RKO (cell line): ENCODE data around the gene CRYBG2.
A peak's percentile ranks its signal among the peaks of the same experiment; 100 is the strongest.
"Not testable (repeated sequence)": the region's sequence is repeated elsewhere in the genome, so short reads cannot be mapped to it uniquely, and the experiment has no call there.

Source experiments
- DNase-seq: peaks from one replicate; pipeline ENCODE4 v3.0.0-alpha.2; 2016; ENCODE audit warnings: low spot score

Gene CRYBG2

DNA sequence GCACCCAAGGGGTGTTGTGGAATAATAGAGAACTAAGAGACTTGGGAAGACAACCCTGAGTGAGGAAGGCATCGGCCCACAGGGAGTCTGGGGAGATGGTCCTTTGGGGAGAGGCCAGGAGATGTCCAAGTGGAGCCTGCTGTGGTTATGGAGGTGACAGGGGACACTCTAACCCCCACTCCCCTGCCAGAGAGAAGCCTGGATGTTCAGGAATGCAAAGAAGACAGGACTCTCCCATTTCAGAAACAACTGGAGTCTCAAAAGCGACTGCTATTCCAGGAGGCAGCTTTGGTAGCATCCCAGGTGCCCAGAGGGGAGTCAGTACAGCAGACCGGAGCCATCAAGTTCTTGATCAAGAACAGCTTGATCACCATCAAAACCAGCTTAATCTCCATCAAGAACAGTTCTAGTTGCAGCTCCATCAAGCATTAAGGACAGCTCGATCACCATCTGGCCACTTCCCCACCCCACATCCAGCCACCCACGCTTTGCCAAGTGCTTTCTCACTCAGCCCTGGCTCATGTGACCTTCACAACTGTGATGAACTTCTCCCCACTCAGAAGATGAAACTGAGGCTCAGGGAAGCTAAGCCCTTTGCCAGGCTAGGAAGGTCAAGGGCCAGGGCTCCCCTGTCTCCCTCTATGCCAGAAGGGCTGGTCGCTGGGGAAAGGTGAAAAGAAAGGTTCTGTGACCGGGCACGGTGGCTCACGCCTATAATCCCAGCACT, 35.4 kb downstream of the CRYBG2 start:
- DNase-seq = no peak

DNA sequence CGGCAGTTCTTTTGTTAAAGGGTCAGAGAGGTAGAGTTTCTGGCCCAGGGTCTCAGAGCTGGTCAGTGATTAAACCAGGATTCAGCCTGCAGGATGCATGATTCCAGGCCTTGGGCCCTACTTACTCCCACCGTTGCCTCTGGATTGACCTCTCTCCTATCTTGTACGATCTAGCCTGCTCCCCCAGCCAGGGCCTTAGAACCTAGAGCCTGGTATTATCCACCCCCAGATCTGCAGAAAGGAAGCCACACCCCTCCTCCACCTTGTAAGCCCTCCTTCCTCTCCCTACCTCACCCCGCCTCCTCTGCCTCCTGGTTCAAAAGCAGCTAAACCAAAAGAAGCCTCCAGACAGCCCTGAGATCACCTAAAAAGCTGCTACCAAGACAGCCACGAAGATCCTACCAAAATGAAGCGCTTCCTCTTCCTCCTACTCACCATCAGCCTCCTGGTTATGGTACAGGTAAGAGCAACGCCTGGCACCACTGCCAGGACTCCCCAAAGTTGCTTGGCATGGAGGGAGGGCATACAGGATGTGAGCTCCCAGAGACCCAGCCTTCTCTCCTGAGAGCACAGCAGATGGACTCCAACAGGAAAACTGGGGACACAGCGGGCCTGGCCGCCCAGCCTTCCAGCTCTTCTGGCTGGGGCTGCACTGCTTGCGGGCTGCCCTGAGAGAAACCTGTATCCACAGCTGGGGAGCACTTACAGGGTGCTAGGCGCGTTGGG, 36.2 kb downstream of the CRYBG2 start, which contains the start of gene CD52:
CD52 (plus strand) TSS at position 347 of the 726 bp plus-strand sequence; CDS start at position 407, 60 bp downstream.
- no peak for DNase-seq

DNA sequence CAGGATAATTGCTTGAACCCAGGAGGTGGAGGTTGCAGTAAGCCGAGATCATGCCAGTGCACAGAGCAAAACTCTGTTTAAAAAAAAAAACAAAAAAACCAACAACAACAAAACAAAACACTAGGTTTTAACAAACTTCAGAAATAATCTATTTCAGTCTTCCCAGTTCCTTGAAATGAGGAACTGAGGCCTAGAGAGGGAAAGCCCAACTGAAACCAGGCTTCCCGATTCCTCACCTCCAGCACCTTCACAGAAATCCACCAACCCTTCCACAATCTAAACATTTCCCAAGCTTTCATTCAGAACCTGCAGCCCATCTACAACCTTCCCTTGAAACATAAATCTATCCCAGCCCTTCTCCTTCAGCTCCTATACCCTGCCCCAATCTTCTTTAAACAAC, 36.8 kb downstream of the CRYBG2 start:
- DNase-seq = no peak

DNA sequence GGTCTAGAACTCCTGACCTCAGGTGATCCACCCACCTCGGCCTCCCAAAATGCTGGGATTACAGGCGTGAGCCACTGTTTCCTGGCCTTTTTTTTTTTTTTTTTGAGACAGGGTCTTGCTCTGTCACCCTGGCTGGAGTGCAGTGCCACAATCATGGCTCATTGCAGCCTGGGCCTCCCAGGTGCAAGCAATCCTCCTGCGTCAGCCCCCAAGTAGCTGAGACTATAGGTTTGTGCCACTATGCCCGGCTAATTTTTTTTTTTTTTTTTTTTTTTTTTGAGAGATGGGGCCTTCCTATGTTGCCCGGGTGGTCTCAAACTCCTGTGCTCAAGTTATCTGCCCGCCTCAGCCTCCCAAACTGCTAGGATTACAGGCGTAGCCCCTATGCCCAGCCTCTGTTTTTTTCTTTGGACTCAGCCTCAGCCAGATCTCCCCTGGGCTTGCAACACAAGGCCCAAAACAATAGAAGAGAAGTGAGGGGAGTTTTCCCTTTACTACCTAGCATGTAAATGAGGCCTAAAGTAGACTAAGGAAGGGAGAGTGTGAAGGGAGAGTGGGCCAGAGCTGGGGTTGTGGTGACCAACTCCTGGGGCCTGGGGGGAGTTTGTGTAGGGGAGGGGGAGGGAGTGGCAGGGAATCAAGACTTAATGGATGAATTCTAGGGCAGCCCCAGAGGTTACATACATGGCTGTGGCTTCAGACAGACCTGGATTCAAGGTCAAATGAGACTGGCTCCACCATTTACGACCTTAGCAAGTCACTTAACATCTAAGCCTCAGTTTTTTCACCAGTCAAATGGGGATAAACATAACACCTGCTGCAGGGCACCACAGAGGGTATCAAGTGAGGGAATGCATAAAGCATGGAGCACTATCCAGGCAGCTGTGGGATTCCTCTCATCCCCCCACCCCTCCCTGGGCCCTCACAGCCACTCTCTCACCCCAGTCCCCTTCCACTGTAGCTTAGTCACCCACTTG, 37.8 kb downstream of the CRYBG2 start:
- DNase-seq = no peak

DNA sequence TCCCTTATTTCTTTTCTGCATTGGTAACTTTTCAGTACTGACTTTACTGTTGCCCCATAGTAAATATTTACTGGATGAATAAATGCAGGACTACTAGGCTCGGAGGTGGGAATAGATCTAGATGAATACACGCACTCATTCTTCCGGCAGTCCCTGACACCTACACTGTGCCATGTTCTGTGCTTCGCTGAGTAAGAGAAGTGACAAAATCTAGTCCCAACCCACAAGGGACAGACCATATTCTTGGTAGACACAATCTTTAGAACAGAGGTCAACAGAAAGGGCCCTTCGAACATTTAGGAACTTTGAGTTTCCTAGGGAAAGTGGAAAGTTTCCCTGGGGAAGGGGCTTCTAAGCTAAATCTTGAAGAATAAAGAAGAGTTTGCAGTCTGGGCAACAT, 39.4 kb downstream of the CRYBG2 start:
- DNase-seq = no peak

DNA sequence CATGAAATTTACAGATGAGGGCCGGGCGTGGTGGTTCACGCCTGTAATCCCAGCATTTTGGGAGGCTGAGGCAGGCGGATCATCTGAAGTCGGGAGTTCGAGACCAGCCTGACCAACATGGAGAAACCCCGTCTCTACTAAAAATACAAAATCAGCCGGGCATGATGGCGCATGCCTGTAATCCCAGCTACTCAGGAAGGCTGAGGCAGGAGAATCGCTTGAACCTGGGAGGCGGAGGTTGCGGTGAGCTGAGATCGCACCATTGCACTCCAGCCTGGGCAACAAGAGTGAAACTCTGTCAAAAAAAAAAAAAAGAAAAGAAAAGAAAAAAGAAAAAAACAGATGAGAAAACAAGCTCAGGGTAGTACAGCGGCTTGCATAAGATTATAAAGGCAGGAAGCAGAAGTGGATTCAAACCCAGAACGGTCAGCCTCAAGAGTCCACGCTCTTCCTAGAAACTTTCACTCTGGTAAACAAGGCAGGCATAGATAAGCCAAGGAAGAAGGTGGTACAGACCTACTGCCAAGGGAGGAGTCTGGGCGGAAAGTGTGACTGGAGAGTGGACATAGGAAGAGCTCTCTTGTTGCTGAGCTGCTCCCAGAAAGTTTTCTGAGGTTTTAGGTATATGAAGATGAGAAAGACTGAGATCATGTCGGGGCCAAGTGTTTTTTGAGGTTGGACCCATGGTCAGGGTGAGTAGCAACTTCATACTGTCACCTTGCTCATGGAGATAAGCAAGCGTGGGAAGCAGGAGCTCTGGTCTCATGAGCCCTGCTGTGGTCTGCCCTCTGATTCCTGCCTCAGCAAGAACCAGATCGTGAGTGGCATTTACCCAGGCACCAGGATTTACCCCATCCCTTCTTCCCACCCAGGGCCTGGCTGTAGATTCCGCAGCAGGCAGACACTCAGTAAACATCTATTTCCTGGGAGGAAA, 45.7 kb downstream of the CRYBG2 start:
- DNase-seq = not testable (repeated sequence)

DNA sequence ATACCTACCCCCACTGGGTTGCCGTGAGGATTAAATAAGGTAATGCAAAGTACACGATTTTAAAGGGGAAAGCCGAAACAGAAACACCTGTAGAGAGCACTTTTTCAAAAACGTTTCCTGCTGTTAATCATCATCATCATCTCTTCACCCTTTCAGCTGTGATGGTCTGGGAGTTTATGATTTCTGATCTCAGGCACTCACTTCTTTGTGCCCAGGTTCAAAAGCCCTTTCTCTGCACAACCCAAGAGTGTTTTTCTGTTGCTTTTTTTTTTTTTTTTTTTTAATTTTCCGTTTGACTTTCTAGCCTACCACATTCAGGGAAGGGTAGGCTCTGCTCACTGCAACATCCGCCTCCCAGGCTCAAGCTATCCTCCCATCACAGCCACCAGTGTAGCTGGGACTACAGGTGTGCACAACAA, 46.6 kb downstream of the CRYBG2 start:
- DNase-seq = no peak

DNA sequence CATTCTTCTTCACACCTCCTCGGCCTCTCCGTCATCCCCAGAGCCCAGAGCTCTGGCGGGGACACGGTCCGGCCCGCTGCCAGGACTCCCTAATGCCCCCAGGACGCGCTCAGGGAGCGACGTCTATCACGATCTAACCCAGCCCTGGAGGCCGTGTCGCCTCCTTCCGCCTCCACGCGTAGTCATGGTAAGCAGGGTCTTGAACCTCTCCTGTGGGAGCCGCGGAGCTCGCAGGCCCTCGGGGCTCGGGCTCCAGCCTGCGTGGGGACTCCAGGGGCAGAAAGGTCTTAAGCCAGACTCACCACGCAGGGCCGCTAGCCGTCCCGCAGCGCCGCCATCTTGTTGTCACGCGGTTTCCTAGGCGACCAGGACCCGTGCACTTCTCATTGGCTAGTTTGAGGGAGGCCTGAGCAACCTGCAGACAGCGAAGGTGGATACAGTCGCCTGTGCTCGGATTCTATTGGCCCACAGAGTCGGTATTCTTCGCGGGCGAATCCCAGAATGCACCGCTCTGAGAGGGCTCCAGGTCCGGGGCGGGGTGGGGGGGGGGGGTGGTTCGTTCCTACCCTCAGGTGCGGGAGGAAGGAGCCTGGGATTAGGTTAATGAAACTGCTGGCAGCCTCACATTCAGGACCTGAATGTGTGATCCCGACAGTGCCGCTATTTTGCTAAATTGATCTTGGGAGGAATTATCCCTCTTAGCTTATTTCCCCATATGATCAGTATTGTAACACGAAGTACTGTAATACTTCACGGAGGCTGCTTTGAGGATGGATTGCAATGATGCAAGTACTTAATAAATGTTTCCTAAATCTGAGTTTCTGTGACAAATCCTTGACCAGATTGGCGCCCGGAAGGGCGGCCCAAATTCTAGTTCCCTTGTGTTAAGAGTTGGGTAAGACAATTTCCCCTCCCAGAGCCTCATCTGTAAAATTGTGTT, 47.4 kb downstream of the CRYBG2 start, which contains the start of gene UBXN11:
UBXN11 (minus strand) TSS at position 347 of the 940 bp plus-strand sequence. CDS start 3,753 bp downstream, outside the sequence.
- peak; percentile 93 for DNase-seq

DNA sequence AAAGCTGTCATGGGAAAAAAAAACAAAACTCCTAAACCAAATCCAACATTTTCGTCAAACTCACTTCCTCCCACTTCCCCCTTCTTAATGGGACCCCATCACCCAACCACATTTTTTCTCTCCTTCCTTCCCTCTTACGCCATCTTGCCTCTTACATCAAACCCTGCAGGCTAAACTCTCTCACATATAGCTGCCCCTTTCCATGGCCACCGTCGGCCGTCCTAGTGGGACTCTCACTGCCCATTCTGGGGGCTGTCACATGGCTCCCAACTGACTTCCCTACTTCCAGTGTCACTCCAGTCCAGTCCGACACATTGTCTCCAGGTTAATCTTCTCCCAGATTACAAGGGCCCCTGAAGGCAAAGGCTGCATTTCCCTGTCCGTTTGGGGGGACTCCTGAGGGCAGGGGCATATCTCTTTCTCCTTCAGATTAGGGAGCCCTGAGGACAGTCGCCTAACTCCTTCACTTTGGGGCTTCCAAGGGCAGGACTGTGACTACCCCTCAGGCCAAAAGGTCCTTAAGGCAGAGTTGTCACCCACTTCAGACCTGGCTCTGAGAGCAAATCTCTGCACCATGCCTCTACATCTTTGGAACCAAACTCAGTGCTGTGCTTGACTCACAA, 48.2 kb downstream of the CRYBG2 start:
- DNase-seq = no peak

DNA sequence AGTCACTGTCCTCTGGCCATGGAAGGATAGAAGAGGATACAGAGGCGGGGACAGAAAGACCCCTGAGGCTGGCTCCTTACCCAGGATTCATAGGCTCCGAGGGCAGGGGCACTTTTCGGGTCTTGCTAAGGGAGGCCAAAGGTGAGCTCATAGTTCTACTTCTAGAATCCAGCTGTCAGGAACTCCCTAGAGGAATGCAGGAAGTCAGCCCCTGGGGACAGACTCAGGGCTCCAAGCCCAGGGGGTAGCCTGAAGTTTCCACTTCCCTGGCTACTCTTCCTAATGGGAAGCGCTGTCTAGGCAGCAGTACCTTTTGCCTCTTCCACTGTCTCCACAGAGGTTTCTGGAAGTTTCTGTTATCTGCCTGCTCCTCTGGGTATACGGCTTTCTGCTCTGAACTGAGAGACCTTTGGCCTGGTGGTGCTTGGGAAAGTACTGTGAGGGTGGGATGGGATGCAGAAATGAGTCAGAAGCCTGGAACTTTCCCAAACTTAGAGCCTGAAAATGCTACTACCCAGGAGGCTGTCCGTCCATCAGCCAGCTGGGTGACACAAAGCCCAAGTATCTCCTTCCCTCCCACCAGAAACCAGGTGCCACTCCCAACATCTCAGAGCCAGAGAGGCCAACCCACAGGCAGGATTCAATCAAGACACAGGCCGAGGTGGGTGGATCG, 51.1 kb downstream of the CRYBG2 start:
- no peak for DNase-seq

DNA sequence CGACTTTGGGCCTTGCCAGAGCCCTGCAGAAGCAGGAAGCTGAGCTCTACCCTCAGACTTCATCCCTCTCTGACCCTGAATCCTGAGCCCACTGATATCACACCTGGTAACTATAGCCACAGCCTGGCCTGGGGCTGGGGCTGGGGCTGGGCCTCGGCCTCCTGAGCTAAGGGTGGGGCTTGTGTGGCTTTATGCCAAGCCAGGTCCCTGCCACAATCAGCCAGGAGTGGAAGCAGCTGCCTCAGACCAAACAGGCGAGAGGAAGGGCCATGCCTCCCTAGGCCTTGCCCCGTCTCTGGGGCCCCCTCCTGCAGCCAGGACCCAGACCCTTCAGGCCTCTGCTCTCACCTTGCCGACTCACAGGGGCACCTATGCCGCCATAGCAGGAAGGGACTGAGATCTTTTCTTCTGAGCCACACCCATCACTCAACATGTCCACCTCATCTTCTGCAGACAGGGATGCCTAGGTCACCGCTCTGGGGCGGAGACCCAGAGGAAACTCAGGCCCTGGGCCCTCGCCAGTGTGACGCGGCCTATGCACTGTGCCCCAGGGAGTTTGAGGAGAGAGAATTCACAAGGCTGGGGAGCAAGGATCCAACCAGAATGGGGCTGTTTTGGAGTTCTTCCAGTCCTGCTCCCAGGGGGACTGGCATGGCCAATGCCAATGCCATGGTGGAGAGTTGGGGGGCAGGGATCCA, 53.2 kb downstream of the CRYBG2 start:
- no peak for DNase-seq

DNA sequence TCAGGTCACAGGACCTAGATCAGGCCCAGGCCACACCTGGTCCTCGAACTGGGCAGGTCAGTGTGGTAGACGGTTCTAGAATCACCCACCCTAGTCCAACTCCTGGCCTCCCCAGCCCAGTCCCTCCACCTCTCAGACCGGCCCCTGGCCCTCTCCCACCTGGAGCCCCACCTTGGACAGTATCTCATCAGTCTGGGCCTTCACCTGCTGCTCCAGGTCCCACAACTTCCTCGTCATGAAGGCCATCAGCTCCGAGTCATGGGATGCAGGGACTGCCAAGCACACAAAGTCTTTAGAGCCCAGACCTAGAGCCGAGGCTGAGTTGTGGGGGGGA, 56.2 kb downstream of the CRYBG2 start:
- no peak for DNase-seq

DNA sequence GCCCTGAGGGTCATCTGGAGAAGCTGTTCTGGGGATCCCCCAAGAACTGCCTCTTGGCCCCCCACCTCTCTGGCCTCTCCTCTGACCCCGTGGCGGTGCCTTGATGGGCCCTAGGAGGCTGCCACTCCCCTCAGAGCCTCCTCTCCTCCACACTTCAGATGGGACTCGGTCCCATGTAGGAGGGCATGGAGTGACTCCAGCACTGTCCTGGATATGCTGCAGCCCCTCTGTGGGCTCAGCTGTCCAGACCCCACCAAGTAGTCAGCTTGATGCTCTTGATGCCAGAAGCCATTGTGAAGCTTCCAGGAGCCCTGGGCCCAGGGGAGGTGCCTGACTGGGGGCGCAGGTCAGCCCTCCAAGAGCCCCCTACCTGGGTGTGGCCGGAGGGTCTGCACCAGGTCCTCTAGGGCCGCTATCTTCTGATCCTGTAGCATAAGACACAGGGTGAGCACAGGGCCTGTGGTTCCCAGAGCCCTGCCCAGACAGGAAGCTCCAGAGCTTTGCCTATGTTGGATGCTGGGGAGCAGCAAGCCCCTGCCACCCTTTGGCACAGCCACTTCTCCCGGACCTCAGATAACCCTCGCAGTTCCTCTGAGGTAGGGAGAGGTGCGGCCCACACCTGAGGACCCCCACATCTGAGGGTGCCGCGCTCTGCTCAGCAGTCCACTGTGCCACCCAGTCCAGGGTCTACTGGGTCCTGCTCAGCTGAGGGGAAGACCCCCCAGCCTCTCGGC, 56.7 kb downstream of the CRYBG2 start:
- no peak for DNase-seq

DNA sequence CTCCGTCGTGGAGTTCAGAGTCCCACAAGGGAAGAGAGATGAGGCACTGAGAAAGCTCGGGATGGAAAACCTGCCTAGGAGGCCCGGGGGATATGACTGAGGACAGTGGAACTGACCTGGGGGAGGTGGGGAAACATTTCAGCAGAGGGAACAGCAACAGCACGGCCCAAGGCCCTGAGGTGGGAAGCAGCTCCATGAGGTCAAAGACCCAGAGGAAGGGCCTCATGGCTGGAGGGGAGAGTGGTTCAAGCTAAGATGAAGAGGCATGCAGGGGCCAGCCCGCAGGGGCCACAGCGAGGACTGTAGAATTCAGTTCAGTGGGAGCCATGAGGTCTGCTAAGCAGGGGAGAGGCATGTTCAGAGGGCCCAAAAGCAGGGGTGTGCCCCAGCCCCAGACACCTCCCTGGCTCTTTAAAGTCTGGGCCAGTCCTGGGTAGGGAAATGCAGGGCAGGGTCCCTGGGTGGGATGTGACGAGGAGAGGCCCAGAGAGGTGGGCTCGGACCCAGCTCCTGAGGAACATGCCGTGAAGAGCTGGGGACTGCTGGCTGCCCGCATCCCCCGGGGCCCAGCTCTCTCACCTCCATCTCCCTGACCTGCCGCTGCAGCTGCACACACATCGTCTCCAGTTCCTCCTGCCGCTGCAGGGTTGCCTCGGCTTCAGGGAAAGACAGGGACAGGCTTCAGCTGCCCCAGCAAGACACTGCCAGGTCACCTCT, 57.4 kb downstream of the CRYBG2 start:
- DNase-seq = no peak

DNA sequence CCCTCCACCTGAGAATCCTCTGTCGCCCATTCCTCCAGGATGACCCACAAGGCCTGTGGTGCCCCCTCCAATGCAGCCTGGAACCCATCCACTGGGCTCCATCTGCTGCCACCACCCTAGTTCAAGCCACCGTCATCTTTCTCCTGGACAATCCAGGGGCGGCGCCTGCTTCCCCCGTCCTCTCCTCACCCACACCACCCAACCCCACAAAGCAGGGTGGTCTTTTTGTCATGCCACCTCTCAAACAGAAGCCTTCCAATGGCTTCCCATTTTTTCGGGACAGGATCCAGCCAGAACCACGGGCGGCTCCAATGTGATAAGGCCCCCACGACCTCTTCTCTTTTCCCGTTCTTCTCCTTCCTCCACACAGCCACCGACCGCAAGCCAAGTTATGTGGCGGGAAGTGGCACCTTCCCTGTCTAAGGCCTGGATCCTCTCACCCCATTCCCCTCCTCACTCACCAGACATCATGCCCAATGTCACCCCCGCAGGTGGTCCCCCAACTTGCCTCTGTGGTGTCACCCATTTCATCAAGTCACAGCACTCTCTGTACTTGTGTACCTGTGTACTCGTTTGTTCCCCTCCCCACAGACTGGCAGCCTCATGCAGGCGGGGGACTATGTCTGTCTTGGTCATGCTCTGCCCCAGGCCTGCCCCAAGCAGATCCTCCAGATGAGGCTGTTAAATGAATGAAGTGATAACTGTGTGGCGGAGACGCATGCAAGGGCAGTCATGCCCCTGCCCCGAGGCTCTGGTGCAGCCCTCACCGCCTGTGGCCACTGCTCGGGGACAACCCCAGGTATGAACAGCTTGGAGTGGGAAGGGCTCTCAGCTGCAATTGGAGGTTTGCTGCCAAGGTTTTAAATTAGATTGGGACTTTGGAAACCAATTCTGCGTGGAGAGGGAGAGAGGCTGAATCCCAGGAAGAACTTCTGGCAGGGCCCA, 58.5 kb downstream of the CRYBG2 start:
- DNase-seq = no peak

DNA sequence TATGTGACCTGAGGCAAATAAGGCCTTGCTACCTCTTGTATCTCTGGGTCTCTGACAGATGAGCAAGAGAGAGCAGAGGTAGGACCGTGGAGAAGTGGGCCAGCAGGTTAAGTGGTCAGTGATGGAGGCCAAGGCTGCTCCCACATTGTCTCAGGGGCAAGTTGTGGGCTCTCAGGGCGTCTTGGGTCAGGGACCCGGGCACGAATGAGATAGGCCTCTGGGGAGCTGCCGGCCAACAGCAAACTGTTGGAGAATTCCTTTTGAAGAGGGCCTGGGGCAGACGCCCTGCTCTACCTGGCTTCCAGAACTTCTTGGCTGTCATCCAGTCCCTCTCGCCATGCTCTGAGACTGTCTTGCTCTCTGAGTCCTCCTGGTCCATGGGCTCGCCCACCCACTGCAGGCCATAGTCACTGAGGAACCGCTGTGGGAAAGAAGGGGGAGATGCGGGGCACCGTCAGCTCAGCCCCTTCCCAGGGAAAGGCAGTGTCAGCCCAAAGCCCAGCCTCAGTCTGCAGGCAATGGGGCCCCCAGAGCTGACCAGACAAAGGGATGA, 59.9 kb downstream of the CRYBG2 start:
- DNase-seq = no peak
